ENCODE measurements around the gene COLEC12.
"Not testable (repeated sequence)": the region's sequence is repeated elsewhere in the genome, so short reads cannot be mapped to it uniquely, and the experiment has no call there.

COLEC12 gene

DNA sequence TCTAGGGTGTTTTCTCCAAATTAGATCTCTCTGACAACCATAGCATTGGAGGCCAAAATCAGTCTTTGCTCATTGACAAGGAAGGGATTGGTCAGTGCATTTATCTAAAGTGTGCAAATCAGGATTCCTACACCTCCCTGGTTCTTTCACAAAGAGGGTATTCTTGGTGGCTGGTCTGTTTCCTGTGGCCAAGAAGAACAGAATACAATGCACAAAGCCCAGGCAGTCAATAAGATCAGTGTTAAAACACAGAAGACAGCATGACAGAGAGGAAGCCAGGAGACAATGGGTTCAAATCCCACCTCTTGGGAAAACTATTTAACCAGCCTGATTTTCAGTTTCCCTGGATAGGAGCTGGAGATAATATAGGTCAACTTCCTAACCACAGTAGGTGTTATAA, 186.6 kb downstream of the COLEC12 start:
- no peak for DNase-seq

DNA sequence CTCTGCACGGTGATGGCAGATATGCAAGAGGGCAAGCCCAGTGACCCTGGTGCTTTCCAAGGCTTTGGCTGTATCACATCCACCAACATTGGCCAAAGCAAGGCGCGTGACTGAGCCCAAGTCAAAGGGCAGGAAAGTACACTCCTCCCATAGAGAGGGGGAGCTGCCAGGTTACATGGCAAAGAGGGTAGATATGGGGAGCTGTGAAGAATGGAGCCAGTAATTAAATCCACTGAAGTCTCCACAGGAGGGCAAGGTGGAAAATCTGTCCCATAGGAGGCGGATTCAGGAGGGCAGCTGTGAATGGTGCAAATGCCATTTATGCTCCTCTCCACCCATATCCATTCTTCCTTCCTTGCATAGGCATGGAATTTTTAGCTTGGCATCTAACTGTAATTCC, 188.1 kb downstream of the COLEC12 start:
- no peak for DNase-seq

- no peak for DNase-seq
These were observed 190.5 kb downstream of the COLEC12 start for GRCh38 chr18:310042-310441.

- DNase-seq = not testable (repeated sequence)
These were observed 192.4 kb downstream of the COLEC12 start for GRCh38 chr18:308086-308485.

DNA sequence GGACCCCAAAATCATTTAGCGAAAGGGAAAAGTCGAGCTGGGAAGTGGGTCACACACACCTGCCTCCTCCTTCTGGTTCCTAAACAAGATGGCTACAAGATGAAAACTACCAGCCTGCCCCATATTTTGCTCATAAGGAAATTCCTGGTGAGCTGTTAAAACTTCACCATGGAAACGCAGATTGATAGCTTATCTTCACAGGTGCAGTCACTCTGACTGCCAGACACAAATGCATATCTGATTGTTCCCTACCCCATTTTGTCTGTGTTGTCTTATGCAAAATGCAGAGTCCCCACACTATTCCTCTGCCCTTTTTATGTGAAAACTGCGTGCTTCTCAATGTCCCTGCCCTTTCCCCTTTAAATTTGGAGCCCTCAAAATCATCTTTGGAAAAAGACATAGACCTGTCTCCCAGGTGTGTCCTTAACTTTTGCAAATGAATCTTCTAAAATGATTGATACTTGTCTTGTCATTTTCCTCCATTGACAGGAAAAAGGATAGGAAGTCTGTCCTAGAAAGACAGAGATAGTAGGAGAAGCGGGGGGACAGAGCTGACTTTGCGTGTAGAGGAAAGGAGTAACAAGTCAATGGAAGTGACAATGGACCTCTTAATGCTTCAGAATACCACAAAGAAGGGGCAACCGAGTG, 193.8 kb downstream of the COLEC12 start:
- DNase-seq = no peak

DNA sequence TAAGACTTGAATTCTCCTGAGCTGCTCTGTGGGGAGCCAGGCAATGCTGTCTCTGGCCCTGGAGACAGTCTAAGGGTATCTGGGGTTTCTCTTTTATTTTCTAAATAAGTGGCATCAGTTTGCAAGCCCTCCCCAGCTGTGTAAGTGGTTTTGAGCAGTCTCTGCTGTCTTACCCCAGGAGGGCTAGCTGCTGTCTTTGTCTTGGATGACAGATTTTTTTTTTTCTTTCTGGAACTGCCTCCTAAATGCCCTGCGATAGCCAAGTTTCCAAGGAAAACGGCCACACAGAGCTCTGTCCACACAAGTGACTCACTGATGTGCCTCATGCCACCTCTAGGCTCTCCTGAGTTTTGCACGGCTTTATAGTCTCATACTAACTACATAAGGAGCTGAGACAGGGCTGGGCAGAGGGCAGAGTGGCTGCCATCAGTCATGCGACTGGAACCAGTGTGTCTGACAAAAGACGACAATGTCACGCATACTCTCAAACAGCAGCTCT, 195.4 kb downstream of the COLEC12 start:
- DNase-seq = no peak

GRCh38 chr18:303607-304006, 196.9 kb downstream of the COLEC12 start:
- DNase-seq = no peak

GRCh38 chr18:303011-303410, 197.5 kb downstream of the COLEC12 start:
- no peak for DNase-seq

GRCh38 chr18:302097-302496, 198.4 kb downstream of the COLEC12 start:
- DNase-seq = no peak

DNA sequence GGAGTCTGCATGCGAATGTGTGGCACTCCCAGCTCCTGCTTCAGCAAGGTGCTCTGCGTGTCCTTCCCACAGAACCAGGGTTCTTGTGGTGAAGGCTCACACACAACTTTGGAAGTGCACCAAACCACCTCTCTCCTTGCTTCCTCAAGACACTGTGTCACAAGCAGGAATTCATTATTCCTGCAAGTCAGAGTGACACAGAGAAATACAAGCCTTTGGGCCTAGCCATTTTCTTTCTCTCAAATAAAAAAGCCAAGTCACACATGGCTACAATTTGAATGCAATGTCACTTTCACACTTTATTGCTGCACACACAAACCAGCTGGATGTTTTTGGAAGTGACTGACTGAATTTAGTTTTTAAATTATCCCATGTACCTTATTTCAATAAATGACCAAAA, 202.6 kb downstream of the COLEC12 start:
- DNase-seq = no peak

DNA sequence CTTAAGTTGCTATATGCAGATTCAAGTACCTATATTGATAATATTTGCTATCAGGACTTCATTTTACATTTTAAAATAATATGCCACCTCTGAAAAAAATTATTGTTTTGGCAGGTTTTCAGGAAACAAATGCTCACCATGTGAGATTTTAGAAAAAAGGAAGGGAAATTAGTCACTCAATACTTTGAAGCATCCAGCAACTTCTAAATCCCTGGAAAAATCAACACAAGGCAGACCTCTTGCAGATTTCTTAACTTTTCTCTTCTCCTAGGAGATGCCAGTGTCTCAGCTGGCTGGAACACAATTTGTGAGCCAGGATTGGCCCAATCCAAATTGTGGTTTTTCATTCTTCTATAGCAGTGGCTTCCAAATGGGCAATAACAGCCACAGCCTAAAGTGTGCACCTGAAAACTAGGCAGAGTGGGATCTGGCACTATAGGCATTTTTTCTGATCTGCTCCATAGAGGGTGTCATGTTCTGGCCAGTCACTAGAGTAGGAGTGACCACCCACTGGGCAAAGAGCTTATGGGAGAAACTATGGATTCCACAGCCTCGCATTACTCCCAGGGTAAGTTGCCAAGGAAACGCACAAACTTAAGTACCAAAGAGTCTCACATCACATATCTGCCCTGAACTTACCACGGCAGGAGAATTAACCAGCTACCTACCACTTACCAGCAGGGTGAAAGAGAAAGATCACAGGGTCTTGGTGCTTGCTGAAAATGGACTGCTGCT, 204.6 kb downstream of the COLEC12 start:
- DNase-seq = no peak

- DNase-seq = no peak
These were observed 205.9 kb downstream of the COLEC12 start for GRCh38 chr18:294566-294965.

DNA sequence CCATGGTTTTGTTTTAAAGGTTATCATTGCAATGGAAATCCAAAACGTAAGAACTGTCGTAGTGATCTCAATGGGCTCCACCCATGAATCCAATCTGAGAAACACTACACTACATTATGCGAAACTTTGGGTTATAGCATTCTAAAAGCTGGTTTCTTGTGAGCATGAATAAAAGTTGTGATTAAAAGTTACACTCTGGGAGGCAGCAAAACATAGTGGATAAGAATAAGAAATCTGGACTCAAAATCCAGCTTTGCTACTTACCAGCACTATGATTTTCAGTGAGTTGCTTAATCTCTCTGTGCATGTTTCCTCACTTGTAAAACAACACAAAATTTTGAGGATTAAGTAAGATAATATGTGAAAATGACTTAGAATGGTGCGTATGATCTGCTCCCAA, 207.0 kb downstream of the COLEC12 start:
- DNase-seq = no peak

GRCh38 chr18:292271-292670, 208.2 kb downstream of the COLEC12 start:
- DNase-seq = no peak

GRCh38 chr18:289970-290369, 210.5 kb downstream of the COLEC12 start:
- DNase-seq = not testable (repeated sequence)

DNA sequence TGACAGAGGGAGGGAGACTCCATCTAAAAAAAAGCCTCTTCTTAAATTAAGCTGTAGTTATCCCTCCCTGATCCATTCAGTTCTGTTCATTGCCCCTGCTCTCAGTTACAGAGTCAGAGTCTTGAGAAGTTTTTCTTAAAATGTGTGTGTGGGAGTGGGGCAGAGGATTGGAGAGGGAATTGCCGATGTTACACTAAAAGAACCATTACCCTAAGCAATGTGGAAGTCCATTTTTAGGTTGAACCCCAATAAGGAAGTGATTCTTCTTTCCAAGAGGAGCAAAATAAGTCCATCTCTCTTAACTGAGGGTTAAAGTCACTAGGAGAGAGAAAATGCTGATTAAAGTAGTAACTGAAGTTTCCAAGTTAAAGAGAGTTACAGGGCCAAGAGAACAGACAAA, 211.5 kb downstream of the COLEC12 start:
- no peak for DNase-seq

DNA sequence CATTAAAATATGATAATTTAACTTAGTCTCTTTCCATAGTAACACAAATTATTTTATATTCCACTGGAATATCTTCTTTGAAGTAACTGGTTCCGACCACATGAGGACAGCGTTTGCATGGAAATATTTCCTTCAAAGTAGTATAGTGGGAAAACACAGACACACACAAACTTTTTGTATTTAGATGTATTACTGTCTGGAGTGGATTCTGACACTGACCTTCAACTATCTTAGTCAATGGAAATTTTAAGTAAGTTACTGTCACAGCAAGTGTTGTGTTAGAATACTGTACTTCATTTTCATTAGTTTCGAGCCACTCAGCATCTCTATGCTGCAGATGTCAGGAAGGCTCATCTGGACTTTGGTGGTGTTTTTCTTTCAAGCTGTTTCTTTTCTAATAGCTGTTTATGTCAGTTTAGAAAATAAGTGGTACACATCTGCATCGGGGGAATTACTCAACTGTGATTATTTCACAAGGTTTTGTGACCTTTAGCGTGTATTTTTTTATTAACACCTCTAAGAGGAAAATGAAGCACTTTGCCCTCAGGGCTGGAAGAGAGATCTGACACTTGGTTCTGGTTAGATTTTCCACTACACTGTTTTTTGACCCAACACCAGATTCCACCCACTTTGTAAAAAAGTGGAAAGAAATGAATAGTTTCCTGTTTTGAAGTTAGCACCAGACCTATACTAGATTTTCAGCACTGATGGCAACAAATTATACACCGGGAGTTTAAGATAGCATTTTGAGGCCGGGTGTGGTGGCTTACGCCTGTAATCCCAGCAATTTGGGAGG, 213.8 kb downstream of the COLEC12 start:
- no peak for DNase-seq

DNA sequence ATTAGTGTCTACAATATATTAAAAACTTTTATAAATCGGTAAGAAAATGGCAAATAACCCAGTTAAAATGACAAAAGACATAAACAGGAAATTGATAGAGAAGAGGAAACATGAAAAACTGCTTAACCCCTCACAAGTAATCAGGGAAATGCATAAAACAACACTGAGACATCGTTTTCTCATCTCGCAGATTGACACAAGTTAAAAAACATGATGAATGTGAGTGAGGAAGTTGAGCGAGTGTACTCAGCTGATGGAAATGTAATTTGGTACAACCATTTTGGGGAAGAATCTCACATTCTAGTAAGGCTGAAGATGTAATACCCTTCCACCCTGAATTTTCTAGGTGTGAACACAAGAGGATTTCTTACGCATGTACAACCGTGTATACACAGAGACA, 214.7 kb downstream of the COLEC12 start:
- DNase-seq = no peak

- no peak for DNase-seq
These were observed 225.0 kb downstream of the COLEC12 start for GRCh38 chr18:275486-275885.

- no peak for DNase-seq
These were observed 226.2 kb downstream of the COLEC12 start for GRCh38 chr18:274313-274712.

DNA sequence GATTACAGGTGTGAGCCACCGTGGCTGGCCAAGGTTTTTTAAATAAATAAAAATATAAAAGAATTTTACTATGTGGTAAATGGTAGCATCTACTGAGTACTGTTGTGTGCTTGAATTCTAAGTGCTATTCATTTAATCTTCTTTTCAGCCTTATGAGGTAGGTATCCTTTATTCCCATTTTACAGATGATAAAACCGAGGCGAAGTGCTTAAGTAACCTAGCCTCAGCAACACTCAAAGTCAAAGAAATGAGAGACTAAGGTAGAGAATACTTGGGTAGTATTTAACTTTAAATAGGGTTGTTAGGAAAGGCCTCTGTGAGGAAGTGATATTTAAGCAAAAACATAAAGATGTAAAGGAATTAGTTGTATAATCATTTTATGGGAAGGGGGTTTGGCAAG, 227.0 kb downstream of the COLEC12 start:
- no peak for DNase-seq

DNA sequence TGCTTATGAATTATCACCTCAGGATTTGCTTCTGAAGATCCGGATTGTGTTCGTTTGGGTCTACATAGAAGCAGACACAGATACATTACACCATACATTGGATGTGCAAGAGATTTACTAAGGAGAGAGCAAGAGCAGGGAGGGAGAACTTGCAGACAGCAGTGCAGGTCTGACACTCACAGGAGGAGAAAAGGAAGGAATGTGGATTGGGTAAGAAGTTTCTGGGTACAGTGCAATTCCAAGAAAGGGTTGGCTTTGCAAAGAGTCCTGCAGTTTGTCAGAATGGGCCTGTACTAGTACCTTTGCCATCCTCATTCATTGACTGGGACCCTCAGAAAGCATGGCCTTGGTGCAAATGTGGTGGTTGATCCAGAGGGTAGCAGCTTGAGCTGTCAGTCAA, 227.9 kb downstream of the COLEC12 start:
- DNase-seq = no peak

DNA sequence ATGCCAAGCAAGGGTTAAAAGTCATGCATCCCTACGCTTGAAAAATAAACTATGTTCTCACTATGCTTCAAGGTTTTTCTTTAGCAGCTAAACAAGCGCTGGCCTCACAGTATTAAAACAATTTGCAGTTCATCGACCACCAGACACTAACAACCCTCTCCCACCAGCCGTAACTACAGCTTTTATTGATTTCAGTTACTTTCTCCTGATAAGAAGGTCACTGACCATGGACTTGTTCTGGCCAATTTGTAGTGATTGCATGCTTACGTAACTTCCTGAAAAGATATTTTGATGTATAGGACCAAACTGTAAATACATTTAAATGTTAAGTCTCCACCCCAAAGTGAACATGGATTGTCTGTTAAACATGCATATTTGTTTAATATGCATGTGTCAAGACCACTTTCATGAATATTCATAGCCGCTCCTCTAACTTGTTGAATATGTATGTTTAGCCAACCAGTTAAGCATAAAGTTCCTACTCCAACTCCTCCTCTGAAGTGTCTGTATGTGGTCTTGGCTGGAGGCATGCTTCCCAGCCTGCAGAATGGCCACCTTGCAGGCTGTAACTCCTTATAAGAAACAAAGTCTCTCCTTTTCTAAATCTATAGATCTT, 230.9 kb downstream of the COLEC12 start:
- no peak for DNase-seq

Measured in bone marrow (tissue), 2 donors.